ENCODE results near the gene COL4A1.

COL4A1 gene

DNA sequence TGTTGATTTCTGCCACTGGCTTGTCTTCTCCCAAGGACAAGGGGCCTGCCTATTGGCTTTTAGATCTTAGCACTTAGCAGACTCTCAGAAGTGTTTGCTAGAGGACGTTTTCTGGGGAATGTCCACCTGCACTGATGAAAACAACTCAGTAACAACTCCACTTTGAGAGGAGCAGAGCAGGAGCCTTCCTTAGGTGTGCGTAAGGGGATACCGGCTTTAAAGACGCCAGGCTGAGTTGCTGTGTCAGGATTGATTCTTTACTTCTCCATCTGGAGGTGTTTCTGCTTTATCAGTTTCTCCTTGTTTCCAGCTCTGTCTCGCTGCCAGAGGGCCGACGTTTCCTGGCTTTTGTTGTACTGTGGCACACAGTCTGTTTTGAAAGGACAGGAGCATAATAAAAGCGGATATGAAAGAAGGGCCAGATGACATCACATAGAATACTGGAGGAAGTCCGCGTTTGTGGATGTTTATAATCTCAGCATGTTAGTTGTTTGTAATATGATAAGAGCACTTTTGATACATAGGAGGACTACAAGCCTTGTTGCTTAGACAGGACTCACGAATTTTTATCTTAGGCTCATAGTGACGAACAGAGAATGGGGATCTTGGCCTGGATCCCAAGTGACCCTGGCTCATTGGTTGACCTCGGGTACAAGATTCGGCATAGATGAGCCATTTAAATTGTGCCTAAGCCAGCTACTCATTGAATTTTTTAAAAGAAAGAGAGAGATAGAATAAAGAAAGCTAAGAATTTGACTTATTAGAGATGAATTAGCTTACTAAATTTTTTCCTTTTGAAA is 34.7 kb upstream of the COL4A1 start:
- DNase-seq (ENCODE audit: low read depth), result no peak
- TF ChIP-seq, protein P1, sequence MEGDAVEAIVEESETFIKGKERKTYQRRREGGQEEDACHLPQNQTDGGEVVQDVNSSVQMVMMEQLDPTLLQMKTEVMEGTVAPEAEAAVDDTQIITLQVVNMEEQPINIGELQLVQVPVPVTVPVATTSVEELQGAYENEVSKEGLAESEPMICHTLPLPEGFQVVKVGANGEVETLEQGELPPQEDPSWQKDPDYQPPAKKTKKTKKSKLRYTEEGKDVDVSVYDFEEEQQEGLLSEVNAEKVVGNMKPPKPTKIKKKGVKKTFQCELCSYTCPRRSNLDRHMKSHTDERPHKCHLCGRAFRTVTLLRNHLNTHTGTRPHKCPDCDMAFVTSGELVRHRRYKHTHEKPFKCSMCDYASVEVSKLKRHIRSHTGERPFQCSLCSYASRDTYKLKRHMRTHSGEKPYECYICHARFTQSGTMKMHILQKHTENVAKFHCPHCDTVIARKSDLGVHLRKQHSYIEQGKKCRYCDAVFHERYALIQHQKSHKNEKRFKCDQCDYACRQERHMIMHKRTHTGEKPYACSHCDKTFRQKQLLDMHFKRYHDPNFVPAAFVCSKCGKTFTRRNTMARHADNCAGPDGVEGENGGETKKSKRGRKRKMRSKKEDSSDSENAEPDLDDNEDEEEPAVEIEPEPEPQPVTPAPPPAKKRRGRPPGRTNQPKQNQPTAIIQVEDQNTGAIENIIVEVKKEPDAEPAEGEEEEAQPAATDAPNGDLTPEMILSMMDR (IDR thresholded peaks at IDR 0.05; ENCODE audit: control insufficient read depth, extremely low read depth, insufficient read depth), result no peak
- H3K4me3 ChIP-seq (ENCODE audit: low read depth, low read length), result no peak overlapping the region

DNA sequence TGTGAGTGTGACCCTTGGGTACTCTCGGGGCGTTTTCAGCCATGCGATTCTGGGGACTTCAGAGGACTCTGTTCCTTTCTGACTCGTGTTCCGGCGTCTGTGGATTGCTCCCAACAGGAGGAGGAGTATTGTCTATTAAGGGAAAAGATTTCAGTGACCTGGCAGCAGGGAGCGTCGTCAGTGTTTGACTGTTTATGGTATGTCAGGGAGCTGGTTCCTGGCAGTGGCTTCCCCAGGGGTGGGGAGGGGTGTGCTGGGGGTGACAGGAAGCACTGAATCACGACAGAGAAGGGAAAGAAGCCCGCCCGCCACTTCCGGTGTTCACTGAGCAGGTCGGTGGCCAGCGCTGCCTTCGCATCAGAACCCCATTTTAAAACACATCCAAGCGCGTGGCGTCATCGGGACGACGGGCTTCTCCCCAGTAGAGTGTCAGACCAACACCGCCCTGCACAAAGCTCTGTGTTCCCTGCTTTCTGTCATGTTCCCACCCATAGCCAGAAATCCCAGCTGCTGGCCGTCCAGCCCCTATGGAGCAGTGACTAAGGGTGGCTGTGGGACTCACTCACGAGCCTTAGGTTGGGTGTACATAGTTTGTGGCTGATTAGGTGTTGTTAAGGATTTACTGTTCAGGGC is 34.0 kb upstream of the COL4A1 start:
- no peak for DNase-seq (ENCODE audit: low read depth)
- TF ChIP-seq, protein P1 (IDR thresholded peaks at IDR 0.05; ENCODE audit: control insufficient read depth, extremely low read depth, insufficient read depth), result no peak
- no peak overlapping the region for H3K4me3 ChIP-seq (ENCODE audit: low read depth, low read length)

DNA sequence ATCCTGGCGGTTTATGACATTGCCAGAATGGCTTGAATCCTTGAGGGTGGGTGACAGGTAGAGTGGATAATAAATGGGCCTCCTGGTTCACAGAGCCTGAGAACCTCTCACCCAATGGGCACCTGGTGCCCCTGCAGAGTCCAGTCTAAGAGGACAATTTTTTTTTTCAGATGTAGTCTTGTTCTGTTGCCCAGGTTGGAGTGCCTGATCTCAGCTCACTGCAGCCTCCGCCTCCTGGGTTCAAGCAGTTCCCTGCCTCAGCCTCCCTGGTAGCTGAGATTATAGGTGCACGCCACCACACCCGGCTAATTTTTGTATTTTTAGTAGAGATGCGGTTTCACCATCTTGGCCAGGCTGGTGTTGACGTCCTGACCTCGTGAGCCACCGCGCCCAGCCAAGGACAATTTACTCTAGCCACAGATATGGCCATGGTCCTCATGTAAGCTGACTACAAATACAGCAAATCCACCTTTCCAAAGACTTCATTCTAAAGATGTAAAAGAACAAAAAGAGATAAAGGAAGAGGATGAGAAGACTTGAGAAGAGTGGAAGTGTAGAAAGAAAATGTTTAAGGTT is 33.1 kb upstream of the COL4A1 start:
- no peak for DNase-seq (ENCODE audit: low read depth)
- TF ChIP-seq, protein P1 (IDR thresholded peaks at IDR 0.05; ENCODE audit: control insufficient read depth, extremely low read depth, insufficient read depth), result no peak
- H3K4me3 ChIP-seq (ENCODE audit: low read depth, low read length), result no peak overlapping the region

DNA sequence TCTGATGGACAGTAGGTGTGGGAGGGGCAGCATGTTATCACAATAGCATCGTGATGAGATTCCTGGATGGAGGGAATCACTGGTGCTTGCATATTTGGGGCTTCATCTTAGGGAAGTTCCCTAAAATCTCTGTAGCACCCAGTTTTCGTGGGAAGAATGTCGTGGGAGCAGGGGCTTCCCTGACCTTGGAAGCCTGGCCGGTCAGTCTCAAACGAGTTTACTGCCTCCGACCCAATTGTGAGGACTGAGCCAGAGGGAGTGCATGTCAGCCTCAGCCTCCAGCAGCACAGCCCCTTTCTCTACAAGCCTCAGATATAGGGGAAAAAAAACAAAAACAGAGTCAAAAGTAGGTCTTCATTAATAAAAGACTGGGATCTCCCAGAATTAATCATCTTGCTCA is 32.3 kb upstream of the COL4A1 start:
- no peak overlapping the region for H3K4me3 ChIP-seq (ENCODE audit: low read depth, low read length)
- TF ChIP-seq, protein P1 (IDR thresholded peaks at IDR 0.05; ENCODE audit: control insufficient read depth, extremely low read depth, insufficient read depth), result no peak
- DNase-seq (ENCODE audit: low read depth), result no peak

DNA sequence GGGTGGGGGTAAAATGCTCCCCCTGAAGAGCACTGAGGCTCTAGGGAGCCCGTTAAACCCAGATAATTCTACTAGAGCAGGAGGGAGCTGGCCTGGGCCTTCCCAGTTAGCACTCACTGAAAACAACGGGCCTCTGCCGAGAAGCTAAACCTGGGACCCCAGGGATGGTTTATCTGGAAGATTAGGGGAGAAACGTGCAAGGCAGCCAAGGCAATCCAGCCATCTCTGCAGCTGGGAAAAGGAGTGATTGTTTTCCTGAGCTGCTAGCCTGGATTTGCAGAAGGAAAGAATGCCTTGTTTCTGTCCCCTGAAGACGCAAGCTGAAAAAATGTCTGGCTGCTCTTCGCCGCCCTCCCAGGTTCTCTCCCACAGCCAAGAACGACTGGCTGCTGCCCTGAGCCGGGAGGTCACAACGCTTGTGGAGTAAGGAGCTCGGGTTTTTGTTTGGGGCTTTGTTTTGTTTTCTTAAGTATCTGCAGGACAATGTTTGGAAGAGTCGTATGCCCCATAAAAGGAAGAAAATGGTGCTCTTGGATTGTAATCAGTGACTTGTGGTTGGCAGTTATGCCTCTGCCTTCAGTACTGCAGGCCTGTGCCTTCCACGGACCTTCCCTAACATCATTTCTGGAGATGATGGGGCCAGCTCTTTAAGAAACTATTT is 31.6 kb upstream of the COL4A1 start:
- H3K4me3 ChIP-seq (ENCODE audit: low read depth, low read length), result no peak overlapping the region
- TF ChIP-seq, protein P1 (IDR thresholded peaks at IDR 0.05; ENCODE audit: control insufficient read depth, extremely low read depth, insufficient read depth), result no peak
- no peak for DNase-seq (ENCODE audit: low read depth)

DNA sequence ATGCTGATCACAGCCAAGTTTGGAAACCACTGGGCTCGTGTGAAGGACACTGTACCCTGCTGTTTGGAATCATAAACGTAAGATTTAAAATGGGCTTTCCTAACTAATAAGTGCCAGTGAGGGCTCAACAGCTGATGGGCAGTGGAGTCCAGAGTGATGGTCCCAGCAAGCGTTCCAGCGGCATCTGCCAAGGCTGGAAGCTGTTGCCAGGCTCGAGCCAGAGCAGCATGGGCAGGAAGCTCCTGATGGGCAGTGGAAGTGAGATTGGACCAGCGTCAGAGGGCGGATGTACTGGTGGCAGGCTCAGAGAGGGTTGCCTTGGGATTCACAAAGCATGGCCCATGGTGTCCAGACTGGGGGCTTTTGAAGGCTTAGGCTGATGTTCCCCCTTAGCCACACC is 30.3 kb upstream of the COL4A1 start:
- TF ChIP-seq, protein P1 (IDR thresholded peaks at IDR 0.05; ENCODE audit: control insufficient read depth, extremely low read depth, insufficient read depth), result no peak
- H3K4me3 ChIP-seq (ENCODE audit: low read depth, low read length), result no peak overlapping the region
- DNase-seq (ENCODE audit: low read depth), result no peak
